Stimulated activated CD4-positive, alpha-beta T cell treated with anti-CD3 and anti-CD28 coated beads, Interleukin-4, amount 100 ng/mL, for 48 hours (primary cell): ENCODE measurements around the gene RAB3D.
"Not testable (repeated sequence)": the region's sequence is repeated elsewhere in the genome, so short reads cannot be mapped to it uniquely, and the experiment has no call there.

ENCODE experiments used
- DNase-seq, 2 donors: peaks; one replicate each; pipeline ENCODE4 v3.0.0-alpha.2; 2020; ENCODE audit warnings: low read depth in 2 of 2

Gene RAB3D

GRCh38 chr19:11338569-11339253, 746 bp downstream of the RAB3D start:
- DNase-seq = no peak

GRCh38 chr19:11338121-11338520, 1.3 kb downstream of the RAB3D start:
- DNase-seq = no peak

- DNase-seq = no peak
Measured at GRCh38 chr19:11337080-11337479, 2.4 kb downstream of the RAB3D start.

GRCh38 chr19:11335449-11336146, 3.9 kb downstream of the RAB3D start:
- no peak for DNase-seq

GRCh38 chr19:11333838-11334237, 5.6 kb downstream of the RAB3D start:
- DNase-seq = not testable (repeated sequence)

GRCh38 chr19:11332822-11333221, 6.6 kb downstream of the RAB3D start:
- no peak for DNase-seq

GRCh38 chr19:11331502-11331901, 8.0 kb downstream of the RAB3D start:
- no peak for DNase-seq

GRCh38 chr19:11330127-11330526, 9.3 kb downstream of the RAB3D start:
- DNase-seq = no peak

GRCh38 chr19:11325544-11325943, 13.9 kb downstream of the RAB3D start:
- DNase-seq = no peak

GRCh38 chr19:11324748-11325389, 14.6 kb downstream of the RAB3D start:
- no peak for DNase-seq

- DNase-seq = no peak
Measured at GRCh38 chr19:11324079-11324661, 15.3 kb downstream of the RAB3D start.

GRCh38 chr19:11323601-11324078, 15.8 kb downstream of the RAB3D start:
- DNase-seq = no peak

GRCh38 chr19:11322269-11323024, 17.0 kb downstream of the RAB3D start:
- no peak for DNase-seq

- no peak for DNase-seq
Measured at GRCh38 chr19:11321191-11322126, 18.0 kb downstream of the RAB3D start.

GRCh38 chr19:11320278-11320995, 19.0 kb downstream of the RAB3D start:
- not testable (repeated sequence) for DNase-seq

GRCh38 chr19:11306337-11306736, 33.1 kb downstream of the RAB3D start:
- DNase-seq = no peak

- DNase-seq = no peak
Measured at GRCh38 chr19:11304936-11305335, 34.5 kb downstream of the RAB3D start.

- DNase-seq = no peak
Measured at GRCh38 chr19:11300811-11301120, 38.7 kb downstream of the RAB3D start.

- no peak for DNase-seq
Measured at GRCh38 chr19:11299946-11300810, 39.3 kb downstream of the RAB3D start.
